ENCODE data around the gene SBF2. TPM values are rescaled to one million over a fixed set of nuclear protein-coding genes. Genes with fewer than 3 reads are reported as not detected.

Gene SBF2
- total and polyA plus RNA-seq, 2 of the 13 experiments (the other 11 are each of a cell fraction or from before 2014, with no cell fraction given): 24.0 to 45.8 TPM

DNA sequence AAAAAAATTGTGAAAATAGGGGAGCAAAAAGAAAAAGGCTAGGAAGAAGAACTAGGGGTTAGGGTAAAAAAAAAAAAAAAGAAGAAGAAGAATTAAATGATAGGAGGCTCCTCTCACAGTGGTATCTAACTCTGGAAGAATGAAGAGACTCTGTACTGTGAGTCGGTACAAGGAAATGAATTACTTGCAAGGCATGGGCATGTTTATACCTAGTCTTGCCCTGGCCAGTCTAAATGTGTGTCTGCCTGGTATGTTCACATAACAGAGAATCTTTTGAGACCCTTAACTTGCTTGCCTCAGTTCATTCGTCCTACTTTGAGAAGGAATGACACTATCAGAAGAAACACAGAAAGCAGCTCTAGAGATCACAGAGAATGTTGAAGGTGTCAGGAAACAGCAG, 470.6 kb downstream of the SBF2 start (continued):
- TF ChIP-seq, protein P1, sequence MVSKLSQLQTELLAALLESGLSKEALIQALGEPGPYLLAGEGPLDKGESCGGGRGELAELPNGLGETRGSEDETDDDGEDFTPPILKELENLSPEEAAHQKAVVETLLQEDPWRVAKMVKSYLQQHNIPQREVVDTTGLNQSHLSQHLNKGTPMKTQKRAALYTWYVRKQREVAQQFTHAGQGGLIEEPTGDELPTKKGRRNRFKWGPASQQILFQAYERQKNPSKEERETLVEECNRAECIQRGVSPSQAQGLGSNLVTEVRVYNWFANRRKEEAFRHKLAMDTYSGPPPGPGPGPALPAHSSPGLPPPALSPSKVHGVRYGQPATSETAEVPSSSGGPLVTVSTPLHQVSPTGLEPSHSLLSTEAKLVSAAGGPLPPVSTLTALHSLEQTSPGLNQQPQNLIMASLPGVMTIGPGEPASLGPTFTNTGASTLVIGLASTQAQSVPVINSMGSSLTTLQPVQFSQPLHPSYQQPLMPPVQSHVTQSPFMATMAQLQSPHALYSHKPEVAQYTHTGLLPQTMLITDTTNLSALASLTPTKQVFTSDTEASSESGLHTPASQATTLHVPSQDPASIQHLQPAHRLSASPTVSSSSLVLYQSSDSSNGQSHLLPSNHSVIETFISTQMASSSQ (IDR thresholded peaks at IDR 0.05; ENCODE audit: low read depth): no peak
- TF ChIP-seq, protein P1 (CRISPR knock-in tag; IDR thresholded peaks at IDR 0.05; ENCODE audit: borderline replicate concordance): no peak
- TF ChIP-seq TBX3 (IDR thresholded peaks at IDR 0.05; ENCODE audit: borderline replicate concordance): no peak

DNA sequence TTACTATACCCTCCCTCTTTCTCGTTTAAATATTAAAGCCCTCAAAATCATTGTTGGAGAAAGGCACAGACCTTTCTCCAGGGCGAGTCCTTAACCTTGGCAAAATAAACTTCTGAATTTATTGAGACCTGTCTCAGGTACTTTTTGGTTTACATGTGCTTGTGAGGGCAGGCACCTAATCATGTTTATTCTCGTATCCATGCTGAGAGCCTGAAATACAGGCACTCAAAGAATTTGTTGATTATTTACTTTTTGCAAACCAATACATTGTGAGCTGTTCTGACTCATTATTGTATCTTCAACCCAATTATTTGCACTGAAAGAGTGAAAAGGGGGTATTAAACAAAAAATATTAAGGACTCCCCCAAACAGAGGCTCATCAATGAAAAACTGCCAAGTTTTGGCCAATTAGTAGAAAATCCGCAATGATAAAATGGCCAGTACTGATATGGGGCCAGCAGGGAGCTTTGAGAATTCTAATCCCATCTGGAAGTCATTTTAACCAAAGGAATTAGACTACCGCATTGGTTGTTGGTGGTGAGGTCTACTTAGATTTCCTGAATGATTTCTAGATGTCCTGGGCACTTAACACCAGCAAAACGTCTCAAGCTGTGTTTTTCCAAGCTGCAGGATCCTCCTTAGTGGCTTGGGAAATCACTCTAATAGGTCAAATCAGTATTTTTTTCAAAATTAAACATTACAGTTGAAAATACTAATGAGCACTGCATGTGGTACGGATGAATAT, 472.8 kb downstream of the SBF2 start:
- Histone ChIP-seq H3K9me3 (ENCODE audit: low read length) (no peaks in the 10 kb centered on the region), H3K4me3 (replicated peaks in 1 of 3; ENCODE audit: insufficient read depth in 1 of 3, low read depth in 2 of 3, low read length in 3 of 3) (no peak overlapping the region), H3K27me3 (ENCODE audit: control insufficient read depth in 1 of 2, insufficient read depth in 2 of 2, low read length in 2 of 2) (no peaks in the 10 kb centered on the region), H4K20me1 (ENCODE audit: insufficient read depth, low read length) (no peaks in the 10 kb centered on the region), H2AFZ (ENCODE audit: low read length) (no peak overlapping the region), H3K36me3 (replicated peaks in 1 of 2; ENCODE audit: control insufficient read depth in 1 of 2, insufficient read depth in 2 of 2, low read length in 2 of 2) (no peaks in the 10 kb centered on the region; a peak in 1 of 5 replicates), H3K79me2 (ENCODE audit: insufficient read depth, low read length) (no peaks in the 10 kb centered on the region), H3K4me2 (ENCODE audit: low read depth, low read length) (no peak overlapping the region), H3K9ac (ENCODE audit: insufficient read depth, low read depth, low read length) (no peak overlapping the region), H3K27ac (ENCODE audit: extremely low read length, insufficient read depth, low read length) (no peak overlapping the region), H3K4me1 (ENCODE audit: insufficient read depth, low read length) (peaks cover 15% of the 10 kb centered on the region)
- intact Hi-C loops (cut with micrococcal nuclease; ENCODE audit: unreplicated experiment): no loop called here
- DNase-seq (ENCODE audit: low spot score): no peak
- POLR2A ChIA-PET: no interaction called here
- CTCF ChIA-PET (ENCODE audit: low intra/inter-chr PET ratio, low total read pairs): no interaction called here
- no peak for ATAC-seq
- in situ Hi-C loops (cut with HindIII; ENCODE audit: extremely low pct_ligation_motif_present, low pct_unique_long_range_greater_than_20kb): no loop called here
- FAIRE-seq: no peak
- WGBS (ENCODE audit: low lambda C conversion rate): 89% methylated on average over 7 of the region's 7 CpGs
- no TSS peak for BruUV-seq (replicated peaks)
- TF ChIP-seq SP2 (CRISPR knock-in tag; IDR thresholded peaks at IDR 0.05): no peak
- TF ChIP-seq SIX4 (CRISPR knock-in tag; IDR thresholded peaks at IDR 0.05): no peak
- TF ChIP-seq, protein P2, sequence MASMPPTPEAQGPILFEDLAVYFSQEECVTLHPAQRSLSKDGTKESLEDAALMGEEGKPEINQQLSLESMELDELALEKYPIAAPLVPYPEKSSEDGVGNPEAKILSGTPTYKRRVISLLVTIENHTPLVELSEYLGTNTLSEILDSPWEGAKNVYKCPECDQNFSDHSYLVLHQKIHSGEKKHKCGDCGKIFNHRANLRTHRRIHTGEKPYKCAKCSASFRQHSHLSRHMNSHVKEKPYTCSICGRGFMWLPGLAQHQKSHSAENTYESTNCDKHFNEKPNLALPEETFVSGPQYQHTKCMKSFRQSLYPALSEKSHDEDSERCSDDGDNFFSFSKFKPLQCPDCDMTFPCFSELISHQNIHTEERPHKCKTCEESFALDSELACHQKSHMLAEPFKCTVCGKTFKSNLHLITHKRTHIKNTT (CRISPR knock-in tag; IDR thresholded peaks at IDR 0.05): no peak
- TF ChIP-seq ZNF263 (CRISPR knock-in tag; IDR thresholded peaks at IDR 0.05): no peak
- TF ChIP-seq, protein P3, sequence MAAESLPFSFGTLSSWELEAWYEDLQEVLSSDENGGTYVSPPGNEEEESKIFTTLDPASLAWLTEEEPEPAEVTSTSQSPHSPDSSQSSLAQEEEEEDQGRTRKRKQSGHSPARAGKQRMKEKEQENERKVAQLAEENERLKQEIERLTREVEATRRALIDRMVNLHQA (CRISPR knock-in tag; IDR thresholded peaks at IDR 0.05): no peak
- TF ChIP-seq ZFAT (CRISPR knock-in tag; conservative IDR thresholded peaks at IDR 0.05): no peak
- TF ChIP-seq CREB1 (IDR thresholded peaks at IDR 0.05): no peak
- no peak for TF ChIP-seq CREB1 (CRISPR knock-in tag; IDR thresholded peaks at IDR 0.05)
- TF ChIP-seq, protein P4, sequence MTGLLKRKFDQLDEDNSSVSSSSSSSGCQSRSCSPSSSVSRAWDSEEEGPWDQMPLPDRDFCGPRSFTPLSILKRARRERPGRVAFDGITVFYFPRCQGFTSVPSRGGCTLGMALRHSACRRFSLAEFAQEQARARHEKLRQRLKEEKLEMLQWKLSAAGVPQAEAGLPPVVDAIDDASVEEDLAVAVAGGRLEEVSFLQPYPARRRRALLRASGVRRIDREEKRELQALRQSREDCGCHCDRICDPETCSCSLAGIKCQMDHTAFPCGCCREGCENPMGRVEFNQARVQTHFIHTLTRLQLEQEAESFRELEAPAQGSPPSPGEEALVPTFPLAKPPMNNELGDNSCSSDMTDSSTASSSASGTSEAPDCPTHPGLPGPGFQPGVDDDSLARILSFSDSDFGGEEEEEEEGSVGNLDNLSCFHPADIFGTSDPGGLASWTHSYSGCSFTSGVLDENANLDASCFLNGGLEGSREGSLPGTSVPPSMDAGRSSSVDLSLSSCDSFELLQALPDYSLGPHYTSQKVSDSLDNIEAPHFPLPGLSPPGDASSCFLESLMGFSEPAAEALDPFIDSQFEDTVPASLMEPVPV (CRISPR knock-in tag; IDR thresholded peaks at IDR 0.05): no peak
- TF ChIP-seq EP300 (IDR thresholded peaks at IDR 0.05; ENCODE audit: low read depth in 2 of 2, low read length in 2 of 2): no peak
- no peak for TF ChIP-seq EP300 (CRISPR knock-in tag; IDR thresholded peaks at IDR 0.05; ENCODE audit: borderline replicate concordance)
- no peak for TF ChIP-seq FOXO1 (CRISPR knock-in tag; IDR thresholded peaks at IDR 0.05)
- TF ChIP-seq ATAD3A (CRISPR knock-in tag; IDR thresholded peaks at IDR 0.05): no peak
- TF ChIP-seq HNF4A (CRISPR knock-in tag; IDR thresholded peaks at IDR 0.05): no peak
- no peak for TF ChIP-seq SPEN (CRISPR knock-in tag; IDR thresholded peaks at IDR 0.05; ENCODE audit: low read depth)
